ENCODE results near the gene SEMA3C. TPM values are rescaled to one million over a fixed set of nuclear protein-coding genes. Genes with fewer than 3 reads are reported as not detected.

The SEMA3C gene
- total RNA-seq, 2 experiments from 2014 or later: not detected

GRCh38 chr7:80781146-80781545 lies 137.7 kb downstream of the SEMA3C start:
- no peak overlapping the region for H3K4me3 Mint-ChIP-seq
- H3K4me1 Mint-ChIP-seq: no peaks in the 10 kb centered on the region
- no peak overlapping the region for H3K27ac Mint-ChIP-seq
- CTCF ChIA-PET: no interaction called here
- POLR2A ChIA-PET: no interaction called here
- DNase-seq: no peak
- no peaks in the 10 kb centered on the region for H3K27me3 Mint-ChIP-seq
- no peaks in the 10 kb centered on the region for H3K9me3 Mint-ChIP-seq
- H3K36me3 Mint-ChIP-seq (ENCODE audit: low read depth): no peaks in the 10 kb centered on the region

GRCh38 chr7:80779456-80779855 lies 139.4 kb downstream of the SEMA3C start:
- no peaks in the 10 kb centered on the region for H3K36me3 Mint-ChIP-seq (ENCODE audit: low read depth)
- no peak overlapping the region for H3K4me3 Mint-ChIP-seq
- no peak for DNase-seq
- no peaks in the 10 kb centered on the region for H3K4me1 Mint-ChIP-seq
- H3K9me3 Mint-ChIP-seq: no peaks in the 10 kb centered on the region
- ChIA-PET POLR2A (no interaction called here), CTCF (no interaction called here)
- no peak overlapping the region for H3K27ac Mint-ChIP-seq
- H3K27me3 Mint-ChIP-seq: no peaks in the 10 kb centered on the region

GRCh38 chr7:80775897-80776296 lies 143.0 kb downstream of the SEMA3C start:
- no peaks in the 10 kb centered on the region for H3K4me1 Mint-ChIP-seq
- H3K4me3 Mint-ChIP-seq: no peak overlapping the region
- no peaks in the 10 kb centered on the region for H3K9me3 Mint-ChIP-seq
- no peak overlapping the region for H3K27ac Mint-ChIP-seq
- no peaks in the 10 kb centered on the region for H3K36me3 Mint-ChIP-seq (ENCODE audit: low read depth)
- ChIA-PET CTCF (no interaction called here), POLR2A (no interaction called here)
- no peaks in the 10 kb centered on the region for H3K27me3 Mint-ChIP-seq
- DNase-seq: no peak

DNA sequence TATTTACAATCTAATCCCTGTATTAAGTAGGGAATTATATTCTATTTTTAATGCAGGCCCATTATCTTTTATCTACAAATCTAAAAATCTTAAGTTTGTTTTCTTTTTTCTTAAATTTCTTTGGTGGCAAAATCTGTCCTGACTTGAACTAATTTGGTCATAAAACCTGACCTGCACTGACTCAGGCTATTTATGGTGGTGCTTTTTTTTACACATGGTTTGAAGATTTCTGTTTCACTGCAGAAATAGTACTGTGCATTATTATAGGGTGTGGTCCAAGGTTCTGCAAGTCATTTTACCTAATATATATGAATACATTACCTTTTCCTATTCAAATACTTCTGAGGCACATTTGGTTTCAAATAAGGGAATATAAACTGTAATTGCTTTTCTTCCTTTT lies 143.4 kb downstream of the SEMA3C start:
- Mint-ChIP-seq H3K36me3 (ENCODE audit: low read depth) (no peaks in the 10 kb centered on the region), H3K27me3 (no peaks in the 10 kb centered on the region), H3K4me3 (no peak overlapping the region), H3K9me3 (no peaks in the 10 kb centered on the region), H3K4me1 (no peaks in the 10 kb centered on the region), H3K27ac (no peak overlapping the region)
- POLR2A ChIA-PET: no interaction called here
- DNase-seq: no peak
- CTCF ChIA-PET: no interaction called here

GRCh38 chr7:80774843-80775242 lies 144.0 kb downstream of the SEMA3C start:
- Mint-ChIP-seq H3K4me3 (no peak overlapping the region), H3K36me3 (ENCODE audit: low read depth) (no peaks in the 10 kb centered on the region), H3K27ac (no peak overlapping the region), H3K27me3 (no peaks in the 10 kb centered on the region), H3K9me3 (no peaks in the 10 kb centered on the region), H3K4me1 (no peaks in the 10 kb centered on the region)
- no peak for DNase-seq
- ChIA-PET POLR2A (no interaction called here), CTCF (no interaction called here)

- Mint-ChIP-seq H3K4me3 (no peak overlapping the region), H3K4me1 (no peaks in the 10 kb centered on the region), H3K27ac (no peak overlapping the region), H3K27me3 (no peaks in the 10 kb centered on the region), H3K36me3 (ENCODE audit: low read depth) (no peaks in the 10 kb centered on the region), H3K9me3 (no peaks in the 10 kb centered on the region)
- ChIA-PET POLR2A (no interaction called here), CTCF (no interaction called here)
- DNase-seq: no peak
Observed at GRCh38 chr7:80773787-80774508, 144.9 kb downstream of the SEMA3C start.

- no peaks in the 10 kb centered on the region for H3K9me3 Mint-ChIP-seq
- ChIA-PET POLR2A (no interaction called here), CTCF (no interaction called here)
- DNase-seq: no peak
- no peak overlapping the region for H3K27ac Mint-ChIP-seq
- H3K4me3 Mint-ChIP-seq: no peak overlapping the region
- H3K36me3 Mint-ChIP-seq (ENCODE audit: low read depth): no peaks in the 10 kb centered on the region
- no peaks in the 10 kb centered on the region for H3K27me3 Mint-ChIP-seq
- no peaks in the 10 kb centered on the region for H3K4me1 Mint-ChIP-seq
Observed at GRCh38 chr7:80772347-80772993, 146.4 kb downstream of the SEMA3C start.

DNA sequence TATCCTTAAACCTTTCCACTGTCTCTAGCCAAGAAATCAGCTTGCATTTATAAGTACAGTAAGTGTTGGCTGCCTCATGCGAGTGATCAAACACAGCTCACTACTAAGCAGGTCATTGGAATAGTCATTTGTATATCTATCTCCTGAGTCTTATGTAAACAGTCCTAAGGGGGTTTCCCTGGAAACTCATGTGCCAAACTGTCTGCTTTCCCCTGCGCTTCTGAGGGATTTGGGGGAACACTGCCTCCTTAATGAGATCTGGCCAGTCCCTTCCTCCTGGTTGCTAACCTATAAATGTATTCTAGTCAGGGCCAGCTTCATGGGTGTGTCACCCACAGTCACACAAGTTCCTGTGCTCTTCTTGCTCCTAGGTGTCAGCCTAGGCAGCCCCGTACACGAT lies 147.3 kb downstream of the SEMA3C start:
- CTCF ChIA-PET: no interaction called here
- no peaks in the 10 kb centered on the region for H3K9me3 Mint-ChIP-seq
- no peaks in the 10 kb centered on the region for H3K4me1 Mint-ChIP-seq
- POLR2A ChIA-PET: no interaction called here
- no peak overlapping the region for H3K27ac Mint-ChIP-seq
- no peak overlapping the region for H3K4me3 Mint-ChIP-seq
- H3K27me3 Mint-ChIP-seq: no peaks in the 10 kb centered on the region
- no peak for DNase-seq
- no peaks in the 10 kb centered on the region for H3K36me3 Mint-ChIP-seq (ENCODE audit: low read depth)

DNA sequence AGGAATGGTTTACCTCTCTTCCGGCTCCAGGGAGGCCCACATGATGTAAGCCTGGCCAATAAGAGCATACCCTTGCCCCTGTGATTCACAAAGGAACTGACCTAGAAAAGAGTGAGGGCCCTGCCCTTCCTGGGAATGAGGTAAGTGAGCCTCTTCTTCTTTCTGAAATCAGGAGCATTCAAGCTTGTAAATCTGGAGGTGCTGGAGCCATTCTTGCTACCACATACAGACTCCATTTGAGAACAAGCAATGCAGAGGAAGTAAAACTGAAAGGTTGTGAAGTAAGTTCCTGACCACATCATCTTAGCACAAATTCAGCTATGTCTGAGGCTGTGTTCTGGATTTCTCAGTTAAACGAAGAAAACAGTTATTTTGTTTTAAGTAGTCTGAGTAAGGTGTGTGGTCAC lies 148.2 kb downstream of the SEMA3C start:
- Mint-ChIP-seq H3K36me3 (ENCODE audit: low read depth) (no peaks in the 10 kb centered on the region), H3K9me3 (no peaks in the 10 kb centered on the region), H3K27me3 (no peaks in the 10 kb centered on the region), H3K4me1 (no peaks in the 10 kb centered on the region), H3K4me3 (no peak overlapping the region), H3K27ac (no peak overlapping the region)
- ChIA-PET POLR2A (no interaction called here), CTCF (interaction anchor here (0.6 kb wide), 1 partner anchor 103 kb away, joined by 3 read pairs; no protein-coding TSS in a partner anchor)
- DNase-seq: no peak

DNA sequence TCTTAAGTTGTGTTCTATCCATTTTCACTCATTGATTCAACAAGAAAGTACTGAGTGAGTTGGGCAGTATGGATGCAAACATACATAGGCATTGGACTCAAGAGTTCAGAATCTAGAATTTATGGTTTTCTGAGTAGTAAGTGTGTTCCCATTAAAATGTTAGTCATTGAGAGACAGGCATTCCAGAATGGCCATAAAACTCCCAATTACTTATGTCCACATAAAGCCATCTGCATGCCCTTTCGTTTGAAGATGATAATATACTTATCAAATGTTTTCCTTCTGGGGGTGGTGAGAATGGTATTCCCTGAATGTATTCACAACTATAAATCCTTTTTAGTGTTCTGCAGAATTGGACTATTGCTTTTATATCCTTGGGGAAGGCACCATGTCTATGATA lies 148.8 kb downstream of the SEMA3C start:
- no peak overlapping the region for H3K4me3 Mint-ChIP-seq
- no peaks in the 10 kb centered on the region for H3K4me1 Mint-ChIP-seq
- no peaks in the 10 kb centered on the region for H3K9me3 Mint-ChIP-seq
- H3K27ac Mint-ChIP-seq: no peak overlapping the region
- DNase-seq: no peak
- CTCF ChIA-PET: no interaction called here
- no peaks in the 10 kb centered on the region for H3K27me3 Mint-ChIP-seq
- POLR2A ChIA-PET: no interaction called here
- H3K36me3 Mint-ChIP-seq (ENCODE audit: low read depth): no peaks in the 10 kb centered on the region

GRCh38 chr7:80768756-80769155 lies 150.1 kb downstream of the SEMA3C start:
- Mint-ChIP-seq H3K4me1 (no peaks in the 10 kb centered on the region), H3K36me3 (ENCODE audit: low read depth) (no peaks in the 10 kb centered on the region), H3K9me3 (no peaks in the 10 kb centered on the region), H3K27me3 (no peaks in the 10 kb centered on the region), H3K27ac (no peak overlapping the region), H3K4me3 (no peak overlapping the region)
- CTCF ChIA-PET: no interaction called here
- DNase-seq: no peak
- POLR2A ChIA-PET: no interaction called here

GRCh38 chr7:80767654-80768053 lies 151.2 kb downstream of the SEMA3C start:
- ChIA-PET CTCF (no interaction called here), POLR2A (no interaction called here)
- Mint-ChIP-seq H3K27me3 (no peaks in the 10 kb centered on the region), H3K4me3 (no peak overlapping the region), H3K36me3 (ENCODE audit: low read depth) (no peaks in the 10 kb centered on the region), H3K9me3 (no peaks in the 10 kb centered on the region), H3K27ac (no peak overlapping the region), H3K4me1 (no peaks in the 10 kb centered on the region)
- DNase-seq: no peak

- Mint-ChIP-seq H3K4me1 (no peaks in the 10 kb centered on the region), H3K4me3 (no peak overlapping the region), H3K9me3 (no peaks in the 10 kb centered on the region), H3K27me3 (no peaks in the 10 kb centered on the region), H3K36me3 (ENCODE audit: low read depth) (no peaks in the 10 kb centered on the region), H3K27ac (no peak overlapping the region)
- DNase-seq: no peak
- POLR2A ChIA-PET: no interaction called here
- CTCF ChIA-PET: no interaction called here
Observed at GRCh38 chr7:80766724-80767123, 152.1 kb downstream of the SEMA3C start.

DNA sequence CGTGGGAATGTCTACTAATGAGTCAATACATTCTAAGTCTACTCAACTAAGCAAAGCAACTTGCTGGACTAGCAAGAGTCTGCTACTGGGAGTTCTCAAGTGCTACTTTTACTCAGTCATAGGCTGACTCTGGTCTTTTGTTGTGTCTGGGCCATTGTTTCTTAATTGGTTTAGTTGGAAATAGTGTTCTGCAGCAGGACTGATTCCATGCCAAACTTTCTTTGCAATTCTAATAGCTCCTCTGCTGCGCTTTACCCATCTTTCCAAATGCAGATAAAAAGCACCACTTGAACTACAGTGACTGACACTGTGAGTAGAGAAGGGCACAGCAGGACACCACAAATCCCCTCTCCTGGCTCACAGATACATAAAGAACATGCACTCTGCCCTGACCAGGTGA lies 154.7 kb downstream of the SEMA3C start:
- Mint-ChIP-seq H3K4me3 (no peak overlapping the region), H3K27me3 (no peaks in the 10 kb centered on the region), H3K9me3 (no peaks in the 10 kb centered on the region), H3K4me1 (no peaks in the 10 kb centered on the region), H3K27ac (no peak overlapping the region), H3K36me3 (ENCODE audit: low read depth) (no peaks in the 10 kb centered on the region)
- CTCF ChIA-PET: no interaction called here
- POLR2A ChIA-PET: no interaction called here
- DNase-seq: no peak

Measured in activated CD4-positive, alpha-beta T cell treated with anti-CD3 and anti-CD28 coated beads, Interleukin-2, amount 10 ng/mL, durations not matched to agents 7 days and 5 days (primary cell).